Raji (cell line): ENCODE results near the gene TNRC6C.

Source experiments
- POLR2A ChIP-seq: IDR thresholded peaks from 2 replicates; pipeline ENCODE4 v1.6.1; 2011; ENCODE audit warnings: low read depth, low read length, control low read depth; ENCODE audit not compliant: insufficient read depth

TNRC6C gene

GRCh38 chr17:78103311-78103710 is 144.8 kb downstream of the TNRC6C start:
- no peak for TF ChIP-seq POLR2A

GRCh38 chr17:78104540-78104941 is 146.0 kb downstream of the TNRC6C start:
- TF ChIP-seq POLR2A, result no peak

GRCh38 chr17:78105101-78105500 is 146.6 kb downstream of the TNRC6C start:
- no peak for TF ChIP-seq POLR2A

GRCh38 chr17:78105551-78105950 is 147.0 kb downstream of the TNRC6C start:
- TF ChIP-seq POLR2A, result no peak

GRCh38 chr17:78106211-78106610 is 147.7 kb downstream of the TNRC6C start:
- no peak for TF ChIP-seq POLR2A

- no peak for TF ChIP-seq POLR2A
These were observed 149.0 kb downstream of the TNRC6C start for GRCh38 chr17:78107457-78107856.

GRCh38 chr17:78107976-78108725 is 149.6 kb downstream of the TNRC6C start:
- TF ChIP-seq POLR2A, result no peak

GRCh38 chr17:78108726-78109488 is 150.4 kb downstream of the TNRC6C start:
- TF ChIP-seq POLR2A, result no peak

- no peak for TF ChIP-seq POLR2A
These were observed 150.9 kb downstream of the TNRC6C start for GRCh38 chr17:78109489-78109761.

GRCh38 chr17:78110363-78111015 is 152.0 kb downstream of the TNRC6C start:
- TF ChIP-seq POLR2A, result no peak

- TF ChIP-seq POLR2A, result no peak
These were observed 152.7 kb downstream of the TNRC6C start for GRCh38 chr17:78111016-78111726.

GRCh38 chr17:78111727-78112517 is 153.4 kb downstream of the TNRC6C start:
- TF ChIP-seq POLR2A, result no peak

GRCh38 chr17:78112518-78113471 is 154.3 kb downstream of the TNRC6C start:
- TF ChIP-seq POLR2A, result 0 out of 2 replicates have a peak, but pooled peaks have one; percentile 18
